Esophagus muscularis mucosa (tissue), 4 donors: ENCODE measurements around the gene HDGFL2. TPM values are rescaled to one million over a fixed set of nuclear protein-coding genes. Genes with fewer than 3 reads are reported as not detected.

Experiments
- DNase-seq: peaks from one replicate; pipeline ENCODE4 v3.0.0-alpha.2; 2017; ENCODE audit errors: extremely low spot score
- H3K27ac ChIP-seq, 4 donors: fragments of 200-600 bp; sonication (generic); replicated peaks in 1 of 4; 1 replicate in 3 of 4; 2 replicates in 1 of 4; pipeline ENCODE4 v1.5.1; 2016 to 2019; ENCODE audit warnings: mild to moderate bottlenecking in 1 of 4
- H3K27me3 ChIP-seq, 4 donors: fragments of 200-600 bp; sonication (generic); one replicate each; pipeline versions ENCODE4 v1.5.1 to v1.6.0; 2016 to 2019
- H3K36me3 ChIP-seq, 4 donors: fragments of 200-600 bp; sonication (generic); one replicate each; pipeline ENCODE4 v1.5.1; 2016 to 2019
- H3K4me1 ChIP-seq, 4 donors: fragments of 200-600 bp; sonication (generic); one replicate each; pipeline ENCODE4 v1.5.1; 2016 to 2019
- H3K4me3 ChIP-seq, 4 donors: fragments of 200-600 bp; sonication (generic); 1 replicate in 2 of 4; 2 replicates in 2 of 4; pipeline ENCODE4 v1.5.1; 2016 to 2019; ENCODE audit warnings: mild to moderate bottlenecking in 4 of 4, moderate library complexity in 1 of 4
- H3K9me3 ChIP-seq, 4 donors: fragments of 200-600 bp; sonication (generic); 1 replicate in 3 of 4; 2 replicates in 1 of 4; pipeline ENCODE4 v1.5.1; 2016 to 2019
- EP300 ChIP-seq: sonication (generic); formaldehyde crosslinking; IDR thresholded peaks from one replicate; pipeline ENCODE4 v1.6.1; 2017; ENCODE audit warnings: antibody characterized with exemption
- POLR2A ChIP-seq: fragments of 450-650 bp; IDR thresholded peaks from one replicate; pipeline ENCODE4 v1.6.1; 2017; ENCODE audit warnings: antibody characterized with exemption, moderate library complexity, mild to moderate bottlenecking, low read depth
- POLR2AphosphoS5 ChIP-seq, 2 donors: sonication (generic); formaldehyde crosslinking; IDR thresholded peaks; one replicate each; pipeline ENCODE4 v1.6.1; 2017; ENCODE audit warnings: antibody characterized with exemption in 2 of 2
- WGBS: methylation state at CpG from one replicate; pipeline ENCODE4 v1.1.5; 2018; 5-methylcytosine and 5-hydroxymethylcytosine counted together
- intact Hi-C: fragments of 100-400 bp; cut with DNase I; formaldehyde crosslinking; loops from one replicate; pipeline ENCODE4 v1.15.1; 2023
- total RNA-seq, 4 donors: library from RNA; depleted of rRNA; stranded (reverse); fragments of >200 nt; gene quantifications; one replicate each; pipeline versions ENCODE4 v1.1.0 to v1.2.1, GENCODE V29; 2016
- TF ChIP-seq, protein P1 (sequence below), 3 experiments: fragments of 200-600 bp in 2 of 3; fragments of 450-650 bp in 1 of 3; sonication (generic) in 2 of 3; IDR thresholded peaks; one replicate each; pipeline ENCODE4 v1.5.1; 2017 to 2019; ENCODE audit warnings: antibody characterized with exemption in 3 of 3, mild to moderate bottlenecking in 2 of 3, moderate library complexity in 1 of 3

Gene HDGFL2
- total RNA-seq, 4 donors from 2014 or later = 30.5 to 72.3 (median 45.5) TPM

DNA sequence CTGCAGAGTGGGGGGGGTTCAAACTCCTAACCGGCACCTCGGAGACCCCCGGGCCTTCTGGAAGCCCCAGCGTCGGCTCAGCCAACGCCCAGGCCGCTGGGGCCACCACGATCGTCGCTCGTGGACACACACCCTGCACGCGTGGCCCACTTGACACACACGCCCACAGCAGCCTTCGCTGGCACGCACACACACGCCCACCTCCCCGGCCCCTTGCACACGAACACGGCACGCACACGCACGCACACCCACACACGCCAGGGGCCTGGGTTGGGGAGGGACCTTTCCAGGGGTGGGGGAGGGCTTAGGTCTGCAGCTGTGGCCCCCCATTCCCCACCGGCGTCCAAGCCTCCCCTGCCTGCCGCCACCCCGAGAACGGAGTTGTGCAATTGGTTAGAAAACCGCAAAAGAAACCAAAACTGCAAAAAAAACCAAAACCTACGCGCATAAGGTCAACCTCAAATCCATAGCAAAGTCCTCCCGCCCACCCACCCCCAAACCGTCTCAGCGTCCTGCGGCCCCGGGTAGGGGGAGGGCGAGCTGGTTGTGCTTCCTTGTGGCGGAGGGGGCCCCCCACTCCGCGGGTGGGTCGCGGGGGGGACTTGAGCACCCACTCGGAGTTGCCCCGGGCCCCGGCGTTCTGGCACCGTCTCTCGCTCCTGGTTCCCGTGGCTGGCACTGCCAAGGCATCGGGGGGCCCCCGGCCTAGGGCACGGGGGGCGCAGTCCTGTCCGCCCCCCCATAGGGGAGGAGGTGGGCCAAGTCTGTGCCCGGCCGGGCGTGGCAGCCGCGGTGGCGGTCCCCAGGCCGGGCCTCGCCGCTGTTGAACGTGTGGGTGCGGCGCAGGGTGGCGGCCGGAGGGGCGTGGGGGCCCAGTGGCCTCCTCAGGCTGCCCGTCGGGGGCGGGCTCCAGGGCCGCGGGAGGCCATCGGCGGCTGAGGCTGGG is 71.1 kb downstream of the HDGFL2 start:
- TF ChIP-seq, protein P1, sequence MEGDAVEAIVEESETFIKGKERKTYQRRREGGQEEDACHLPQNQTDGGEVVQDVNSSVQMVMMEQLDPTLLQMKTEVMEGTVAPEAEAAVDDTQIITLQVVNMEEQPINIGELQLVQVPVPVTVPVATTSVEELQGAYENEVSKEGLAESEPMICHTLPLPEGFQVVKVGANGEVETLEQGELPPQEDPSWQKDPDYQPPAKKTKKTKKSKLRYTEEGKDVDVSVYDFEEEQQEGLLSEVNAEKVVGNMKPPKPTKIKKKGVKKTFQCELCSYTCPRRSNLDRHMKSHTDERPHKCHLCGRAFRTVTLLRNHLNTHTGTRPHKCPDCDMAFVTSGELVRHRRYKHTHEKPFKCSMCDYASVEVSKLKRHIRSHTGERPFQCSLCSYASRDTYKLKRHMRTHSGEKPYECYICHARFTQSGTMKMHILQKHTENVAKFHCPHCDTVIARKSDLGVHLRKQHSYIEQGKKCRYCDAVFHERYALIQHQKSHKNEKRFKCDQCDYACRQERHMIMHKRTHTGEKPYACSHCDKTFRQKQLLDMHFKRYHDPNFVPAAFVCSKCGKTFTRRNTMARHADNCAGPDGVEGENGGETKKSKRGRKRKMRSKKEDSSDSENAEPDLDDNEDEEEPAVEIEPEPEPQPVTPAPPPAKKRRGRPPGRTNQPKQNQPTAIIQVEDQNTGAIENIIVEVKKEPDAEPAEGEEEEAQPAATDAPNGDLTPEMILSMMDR (IDR thresholded peaks at IDR 0.05) = no peak
- no peak for TF ChIP-seq POLR2A
- no peak for TF ChIP-seq EP300
- no peak for TF ChIP-seq POLR2AphosphoS5 (IDR thresholded peaks at IDR 0.05)
- intact Hi-C loops = no loop called here
- Histone ChIP-seq H3K4me3 (peak overlapping the region in 3 of 4 donors; percentile 12 to 20 (median 12)), H3K27me3 (peaks cover 0 to 13% (median 0%) of the 10 kb centered on the region in 4 donors), H3K27ac (no peak overlapping the region), H3K36me3 (peaks cover 0 to 18% (median 2%) of the 10 kb centered on the region in 4 donors), H3K9me3 (peaks cover 0 to 8% (median 3%) of the 10 kb centered on the region in 4 donors), H3K4me1 (no peaks in the 10 kb centered on the region)
- no peak for DNase-seq
- 82% methylated on average over 50 of the region's 77 CpGs for WGBS

DNA sequence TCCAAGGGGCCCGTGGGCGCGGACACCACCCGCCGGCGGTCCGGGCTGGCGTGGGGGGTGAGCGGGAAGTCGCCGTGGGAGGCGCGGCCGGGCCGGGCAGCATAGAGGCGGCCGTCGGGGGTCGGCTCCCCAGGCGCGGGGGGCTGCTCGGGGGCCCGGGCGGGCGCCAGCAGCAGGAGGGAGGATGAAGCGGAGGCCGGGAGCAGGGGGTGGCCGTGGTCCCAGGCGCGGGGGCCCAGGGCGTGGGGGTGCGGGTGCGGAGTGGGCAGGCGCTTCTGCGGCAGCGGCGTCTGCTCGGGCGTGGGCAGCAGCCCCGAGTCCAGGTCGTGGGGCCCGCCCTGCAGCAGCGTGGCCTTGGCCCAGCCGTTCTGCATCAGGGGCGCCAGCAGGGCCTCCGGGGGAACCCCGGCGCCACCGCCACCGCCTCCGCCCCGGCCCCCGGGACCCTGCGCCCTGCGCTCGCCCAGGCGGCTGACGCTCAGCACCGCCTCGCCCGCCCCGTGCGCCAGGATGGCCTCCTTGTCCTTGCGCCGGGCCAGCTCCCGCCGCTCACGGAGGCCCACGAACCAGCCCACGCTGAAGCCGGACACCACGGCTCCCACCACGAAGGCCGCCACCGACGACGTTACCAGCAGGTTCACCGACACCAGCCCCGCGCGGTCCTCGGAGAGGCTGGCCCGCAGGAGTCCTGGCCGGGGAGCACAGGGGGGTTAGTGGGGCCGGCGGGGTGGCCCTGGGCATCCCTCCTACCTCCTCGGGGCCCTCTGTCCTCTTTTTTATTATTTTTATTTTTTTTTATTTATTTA is 71.9 kb downstream of the HDGFL2 start:
- H3K9me3 ChIP-seq = peaks cover 0 to 8% (median 3%) of the 10 kb centered on the region in 4 donors
- no peak for DNase-seq
- 94% methylated on average over 78 of the region's 87 CpGs for WGBS
- H3K4me1 ChIP-seq = no peaks in the 10 kb centered on the region
- H3K4me3 ChIP-seq = no peak overlapping the region
- no peak overlapping the region for H3K27ac ChIP-seq
- peaks cover 0 to 11% (median 0%) of the 10 kb centered on the region in 4 donors for H3K27me3 ChIP-seq
- TF ChIP-seq POLR2A = no peak
- TF ChIP-seq, protein P1 (IDR thresholded peaks at IDR 0.05) = no peak
- TF ChIP-seq EP300 = no peak
- no peak for TF ChIP-seq POLR2AphosphoS5 (IDR thresholded peaks at IDR 0.05)
- intact Hi-C loops = no loop called here
- H3K36me3 ChIP-seq = peaks cover 0 to 27% (median 5%) of the 10 kb centered on the region in 4 donors

- 70% methylated on average over 30 of the region's 32 CpGs for WGBS
- intact Hi-C loops = no loop called here
These were observed 75.5 kb downstream of the HDGFL2 start for GRCh38 chr19:4547303-4548237.

DNA sequence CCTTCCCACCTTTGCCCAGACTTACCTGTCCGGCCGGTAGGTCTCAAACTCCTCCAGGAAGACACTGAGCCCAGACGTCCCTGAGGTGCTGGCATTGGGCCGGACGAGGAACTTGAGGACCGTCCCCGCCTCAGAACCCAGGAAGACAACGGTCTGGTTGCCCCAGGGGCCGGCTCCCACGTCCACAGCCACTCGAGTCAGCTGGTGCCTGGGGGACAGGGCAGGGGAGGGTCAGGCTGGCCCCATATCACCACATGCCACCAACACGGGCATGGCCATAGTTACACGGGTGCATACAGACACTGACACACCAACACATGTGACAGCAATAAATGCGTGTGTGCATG is 76.1 kb downstream of the HDGFL2 start:
- Histone ChIP-seq H3K9me3 (no peaks in the 10 kb centered on the region), H3K27me3 (peaks cover 0 to 27% (median 0%) of the 10 kb centered on the region in 4 donors), H3K4me3 (no peak overlapping the region), H3K27ac (no peak overlapping the region), H3K36me3 (peaks cover 0 to 66% (median 7%) of the 10 kb centered on the region in 4 donors), H3K4me1 (no peaks in the 10 kb centered on the region)
- intact Hi-C loops = no loop called here
- WGBS = 80% methylated on average over 12 of the region's 14 CpGs
- no peak for TF ChIP-seq POLR2A
- TF ChIP-seq, protein P1 (IDR thresholded peaks at IDR 0.05) = no peak
- TF ChIP-seq EP300 = no peak
- TF ChIP-seq POLR2AphosphoS5 (IDR thresholded peaks at IDR 0.05) = no peak
- DNase-seq = no peak

More at GRCh38 chr19:4547303-4548237, 75.5 kb downstream of the HDGFL2 start:
- Histone ChIP-seq H3K36me3 (peaks cover 0 to 60% (median 7%) of the 10 kb centered on the region in 4 donors), H3K4me1 (no peaks in the 10 kb centered on the region), H3K9me3 (no peaks in the 10 kb centered on the region), H3K27ac (no peak overlapping the region), H3K4me3 (no peak overlapping the region), H3K27me3 (peaks cover 0 to 31% (median 0%) of the 10 kb centered on the region in 4 donors)
- DNase-seq = no peak
- TF ChIP-seq POLR2A = no peak
- TF ChIP-seq, protein P1 (IDR thresholded peaks at IDR 0.05) = peak in 1 of 3 experiments; percentile 19
